ENCODE results near the gene UCHL1.

Gene UCHL1

DNA sequence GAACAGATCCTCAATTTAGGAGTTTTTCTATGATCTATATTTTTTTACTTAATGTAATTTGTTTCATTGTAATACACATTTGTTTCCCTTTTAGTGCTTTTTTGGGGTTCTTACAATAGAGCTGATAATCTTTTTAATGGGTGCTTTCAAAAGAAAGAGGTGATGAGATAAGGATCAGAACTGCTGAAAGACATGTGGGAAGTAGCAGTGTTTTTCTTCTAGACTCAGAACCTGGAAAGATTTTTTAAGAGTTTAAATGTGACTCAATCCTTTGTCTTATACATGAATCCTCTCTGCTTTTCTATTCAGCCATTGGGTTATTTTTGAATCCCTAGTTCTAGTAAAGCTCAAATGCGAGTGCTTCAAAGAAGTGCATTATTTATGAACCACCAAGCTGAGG lies 25.6 kb downstream of the UCHL1 start:
- no peak for DNase-seq (ENCODE audit: low read depth)
- no peak for TF ChIP-seq CTCF (IDR thresholded peaks at IDR 0.05; ENCODE audit: low read depth, low read length, missing control alignments)
- no peak overlapping the region for H3K4me3 ChIP-seq (ENCODE audit: low read depth, low read length)
- in situ Hi-C loops (cut with HindIII; ENCODE audit: low sequenced_read_pairs), result loop anchor here (25.0 kb wide), 1 partner anchor 605 kb away; no protein-coding TSS in a partner anchor

GRCh38 chr4:41285202-41285863 lies 28.6 kb downstream of the UCHL1 start:
- no peak for DNase-seq (ENCODE audit: low read depth)
- no peak for TF ChIP-seq CTCF (IDR thresholded peaks at IDR 0.05; ENCODE audit: low read depth, low read length, missing control alignments)
- in situ Hi-C loops (cut with HindIII; ENCODE audit: low sequenced_read_pairs), result loop anchor here (25.0 kb wide), 1 partner anchor 602 kb away; no protein-coding TSS in a partner anchor
- H3K4me3 ChIP-seq (ENCODE audit: low read depth, low read length), result no peak overlapping the region

DNA sequence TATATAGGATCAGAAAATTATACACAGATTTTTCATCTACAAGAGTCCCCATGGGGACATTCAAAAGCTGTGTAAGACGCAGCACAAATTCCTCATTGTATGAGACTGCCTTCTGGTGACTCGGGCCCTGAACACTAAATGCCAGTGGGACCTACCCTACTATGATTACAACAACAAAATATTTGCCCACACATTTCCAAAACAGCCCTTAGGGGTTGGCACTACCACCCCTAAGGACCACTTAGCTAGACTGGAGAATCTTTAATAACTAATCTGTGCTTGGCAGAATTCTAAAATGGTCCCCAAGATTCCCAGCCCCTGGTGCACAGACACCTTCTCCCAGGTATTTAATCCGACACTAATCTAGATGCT lies 29.1 kb downstream of the UCHL1 start:
- no peak for TF ChIP-seq CTCF (IDR thresholded peaks at IDR 0.05; ENCODE audit: low read depth, low read length, missing control alignments)
- DNase-seq (ENCODE audit: low read depth), result no peak
- H3K4me3 ChIP-seq (ENCODE audit: low read depth, low read length), result no peak overlapping the region
- in situ Hi-C loops (cut with HindIII; ENCODE audit: low sequenced_read_pairs), result loop anchor here (25.0 kb wide), 1 partner anchor 601 kb away; no protein-coding TSS in a partner anchor

DNA sequence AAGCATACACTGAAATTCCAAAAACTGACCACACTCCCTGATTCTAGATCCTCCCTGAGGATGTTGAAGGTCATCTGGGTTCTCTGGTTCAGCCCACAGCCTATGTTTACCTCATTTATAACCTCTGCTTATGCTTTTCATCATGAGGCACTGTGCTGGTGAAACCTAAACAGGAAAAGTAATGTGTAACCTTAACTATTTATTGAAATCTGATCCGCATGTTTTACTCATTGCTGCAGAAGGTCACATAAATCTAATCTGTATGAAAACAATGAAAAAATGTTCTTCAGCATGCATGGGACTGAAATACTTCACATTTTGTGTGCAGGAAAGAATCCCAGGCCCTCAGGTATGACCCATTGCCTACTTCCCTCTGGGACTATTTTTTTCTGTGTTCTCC lies 30.3 kb downstream of the UCHL1 start:
- in situ Hi-C loops (cut with HindIII; ENCODE audit: low sequenced_read_pairs), result loop anchor here (25.0 kb wide), 1 partner anchor 600 kb away; no protein-coding TSS in a partner anchor
- H3K4me3 ChIP-seq (ENCODE audit: low read depth, low read length), result no peak overlapping the region
- no peak for DNase-seq (ENCODE audit: low read depth)
- no peak for TF ChIP-seq CTCF (IDR thresholded peaks at IDR 0.05; ENCODE audit: low read depth, low read length, missing control alignments)

DNA sequence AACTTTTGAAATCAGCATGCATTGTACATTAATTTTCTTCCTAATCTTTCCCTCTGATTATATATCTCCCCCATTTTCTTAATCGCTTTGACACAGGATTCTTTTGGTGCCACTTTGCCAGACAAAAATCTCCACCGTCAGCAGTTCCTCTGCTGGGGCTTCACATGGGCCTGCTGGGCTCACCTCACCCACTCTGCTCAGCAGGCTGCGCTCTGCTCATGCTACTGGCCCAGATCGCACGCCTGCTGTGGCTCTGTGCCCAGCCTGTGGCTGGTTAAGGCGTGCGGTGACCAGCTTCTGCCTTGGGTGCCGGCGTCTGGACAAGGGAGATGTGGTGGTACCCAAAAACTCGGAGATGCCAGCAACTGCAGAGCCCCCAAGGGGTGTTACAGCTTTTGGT lies 31.1 kb downstream of the UCHL1 start:
- DNase-seq (ENCODE audit: low read depth), result no peak
- in situ Hi-C loops (cut with HindIII; ENCODE audit: low sequenced_read_pairs), result loop anchor here (25.0 kb wide), 1 partner anchor 599 kb away; no protein-coding TSS in a partner anchor
- no peak for TF ChIP-seq CTCF (IDR thresholded peaks at IDR 0.05; ENCODE audit: low read depth, low read length, missing control alignments)
- H3K4me3 ChIP-seq (ENCODE audit: low read depth, low read length), result no peak overlapping the region

- in situ Hi-C loops (cut with HindIII; ENCODE audit: low sequenced_read_pairs), result loop anchor here (25.0 kb wide), 1 partner anchor 599 kb away; no protein-coding TSS in a partner anchor
- no peak for DNase-seq (ENCODE audit: low read depth)
- no peak for TF ChIP-seq CTCF (IDR thresholded peaks at IDR 0.05; ENCODE audit: low read depth, low read length, missing control alignments)
- no peak overlapping the region for H3K4me3 ChIP-seq (ENCODE audit: low read depth, low read length)
These were observed 31.5 kb downstream of the UCHL1 start for GRCh38 chr4:41288254-41288653.
